OCI-LY7 (cell line): Measurements from ENCODE around the gene RICTOR. TPM values are rescaled to one million over a fixed set of nuclear protein-coding genes. Genes with fewer than 3 reads are reported as not detected.

Experiments
- BruUV-seq: library from RNA; stranded (reverse); fragments of 400-500 nt; replicated peaks from 2 replicates; lab custom pipeline; 2021; lab: Mats Ljungman, UMichigan
- CTCF ChIA-PET: fragments of 300-600 bp; sonication (Branson Sonifier 250); formaldehyde crosslinking; loops from one replicate; lab custom pipeline; 2022; ENCODE audit warnings: antibody characterized with exemption; ENCODE audit not compliant: unreplicated experiment; lab: Charles Lee
- POLR2A ChIA-PET: fragments of 300-600 bp; sonication (Branson Sonifier 250); formaldehyde crosslinking; loops from one replicate; lab custom pipeline; 2022; ENCODE audit warnings: antibody characterized with exemption; lab: Charles Lee
- DNase-seq: peaks from one replicate; pipeline ENCODE4 v3.0.0-alpha.2; 2015; ENCODE audit warnings: low spot score
- H2AFZ ChIP-seq: fragments of 200-600 bp; sonication (generic), shearing (Covaris generic); 2 replicates; pipeline ENCODE4 v1.6.1; 2014; ENCODE audit warnings: mild to moderate bottlenecking, antibody characterized with exemption, low read length, moderate library complexity
- H3K27ac ChIP-seq: fragments of 200-600 bp; sonication (generic); 2 replicates; pipeline ENCODE4 v1.5.1; 2014; ENCODE audit warnings: mixed run types, low read depth, mild to moderate bottlenecking, moderate library complexity, low read length, inconsistent platforms; ENCODE audit not compliant: poor library complexity, severe bottlenecking
- H3K36me3 ChIP-seq: fragments of 200-600 bp; sonication (generic); 2 replicates; pipeline ENCODE4 v1.6.1; 2014; ENCODE audit warnings: mild to moderate bottlenecking, antibody characterized with exemption, low read length, moderate library complexity, mixed read lengths; ENCODE audit not compliant: insufficient read depth
- H3K4me1 ChIP-seq: fragments of 200-600 bp; sonication (generic); 2 replicates; pipeline ENCODE4 v1.5.1; 2014; ENCODE audit warnings: mild to moderate bottlenecking, low read length; ENCODE audit not compliant: insufficient read depth, poor library complexity, severe bottlenecking
- H3K4me2 ChIP-seq: fragments of 200-600 bp; sonication (generic); 2 replicates; pipeline ENCODE4 v1.6.1; 2014; ENCODE audit warnings: mild to moderate bottlenecking, low read length
- H3K4me3 ChIP-seq: fragments of 200-600 bp; sonication (generic); 2 replicates; pipeline ENCODE4 v1.5.1; 2014; ENCODE audit warnings: mild to moderate bottlenecking, low read depth, low read length; ENCODE audit not compliant: poor library complexity, severe bottlenecking
- H3K79me2 ChIP-seq: fragments of 200-600 bp; sonication (generic); 2 replicates; pipeline ENCODE4 v1.6.1; 2016; ENCODE audit warnings: low read depth, mild to moderate bottlenecking, low read length, moderate library complexity, mixed read lengths; ENCODE audit not compliant: insufficient read depth
- H3K9me2 ChIP-seq: fragments of 200-600 bp; sonication (generic); 2 replicates; pipeline ENCODE4 v1.6.1; 2016; ENCODE audit warnings: mild to moderate bottlenecking, low read length, mixed read lengths; ENCODE audit not compliant: insufficient read depth
- H3K9me3 ChIP-seq: fragments of 200-600 bp; sonication (generic); 2 replicates; pipeline ENCODE4 v1.6.1; 2014; ENCODE audit warnings: mild to moderate bottlenecking, mixed run types, low read length, mixed read lengths
- H4K20me1 ChIP-seq: fragments of 200-600 bp; sonication (generic); 2 replicates; pipeline ENCODE4 v1.6.1; 2014; ENCODE audit warnings: mild to moderate bottlenecking, antibody characterized with exemption, low read length, moderate library complexity, mixed read lengths; ENCODE audit not compliant: insufficient read depth
- CTCF ChIP-seq: fragments of 200-600 bp; sonication (generic); conservative IDR thresholded peaks from 2 replicates; pipeline ENCODE4 v1.5.1; 2014; ENCODE audit warnings: mild to moderate bottlenecking, antibody characterized with exemption, low read length, moderate library complexity, mixed read lengths
- EZH2phosphoT487 ChIP-seq: fragments of 200-600 bp; sonication (generic); IDR thresholded peaks from 2 replicates; pipeline ENCODE4 v1.6.1; 2018; ENCODE audit warnings: low read depth, borderline replicate concordance, mild to moderate bottlenecking, mixed run types, antibody characterized with exemption, low read length, moderate library complexity, mixed read lengths
- intact Hi-C: fragments of 100-400 bp; cut with micrococcal nuclease; formaldehyde crosslinking; loops from one replicate; pipeline ENCODE4 v1.10.0; 2022; ENCODE audit not compliant: unreplicated experiment
- total RNA-seq, 2 experiments: library from RNA; depleted of rRNA in 1 of 2; stranded (reverse); fragments of >200 nt in 1 of 2; shearing (Covaris generic) in 1 of 2; gene quantifications; 2 replicates each; pipeline ENCODE4 v1.2.3, GENCODE V29; 2014 to 2022

The RICTOR gene
- total RNA-seq, 2 experiments from 2014 or later = 10.9 to 22.9 TPM

- Histone ChIP-seq H4K20me1 (no peaks in the 10 kb centered on the region), H3K9me2 (no peaks in the 10 kb centered on the region), H3K9me3 (no peaks in the 10 kb centered on the region), H3K4me3 (no peak overlapping the region), H3K27ac (no peak overlapping the region), H3K4me2 (no peak overlapping the region), H3K79me2 (no peaks in the 10 kb centered on the region), H2AFZ (no peak overlapping the region), H3K36me3 (no peaks in the 10 kb centered on the region), H3K4me1 (no peaks in the 10 kb centered on the region)
- TF ChIP-seq CTCF = no peak
- no peak for DNase-seq
- CTCF ChIA-PET = no interaction called here
- no TSS peak for BruUV-seq
- POLR2A ChIA-PET = no interaction called here
- intact Hi-C loops = no loop called here
Observed at GRCh38 chr5:38926121-38926520, 148.1 kb downstream of the RICTOR start.

- BruUV-seq = no TSS peak
- CTCF ChIA-PET = no interaction called here
- Histone ChIP-seq H3K36me3 (no peaks in the 10 kb centered on the region), H3K9me3 (no peaks in the 10 kb centered on the region), H3K4me3 (no peak overlapping the region), H3K79me2 (no peaks in the 10 kb centered on the region), H3K4me2 (no peak overlapping the region), H4K20me1 (no peaks in the 10 kb centered on the region), H3K27ac (no peak overlapping the region), H2AFZ (no peak overlapping the region), H3K4me1 (no peaks in the 10 kb centered on the region), H3K9me2 (no peaks in the 10 kb centered on the region)
- POLR2A ChIA-PET = no interaction called here
- intact Hi-C loops = no loop called here
- no peak for DNase-seq
- TF ChIP-seq EZH2phosphoT487 = no peak
- TF ChIP-seq CTCF = no peak
Observed at GRCh38 chr5:38925154-38925925, 148.9 kb downstream of the RICTOR start.
